ENCODE measurements around the gene RNASEH2A. TPM values are rescaled to one million over a fixed set of nuclear protein-coding genes. Genes with fewer than 3 reads are reported as not detected.

The RNASEH2A gene
- 10 to 100 TPM; 61.9 to 66.8 TPM for total RNA-seq

DNA sequence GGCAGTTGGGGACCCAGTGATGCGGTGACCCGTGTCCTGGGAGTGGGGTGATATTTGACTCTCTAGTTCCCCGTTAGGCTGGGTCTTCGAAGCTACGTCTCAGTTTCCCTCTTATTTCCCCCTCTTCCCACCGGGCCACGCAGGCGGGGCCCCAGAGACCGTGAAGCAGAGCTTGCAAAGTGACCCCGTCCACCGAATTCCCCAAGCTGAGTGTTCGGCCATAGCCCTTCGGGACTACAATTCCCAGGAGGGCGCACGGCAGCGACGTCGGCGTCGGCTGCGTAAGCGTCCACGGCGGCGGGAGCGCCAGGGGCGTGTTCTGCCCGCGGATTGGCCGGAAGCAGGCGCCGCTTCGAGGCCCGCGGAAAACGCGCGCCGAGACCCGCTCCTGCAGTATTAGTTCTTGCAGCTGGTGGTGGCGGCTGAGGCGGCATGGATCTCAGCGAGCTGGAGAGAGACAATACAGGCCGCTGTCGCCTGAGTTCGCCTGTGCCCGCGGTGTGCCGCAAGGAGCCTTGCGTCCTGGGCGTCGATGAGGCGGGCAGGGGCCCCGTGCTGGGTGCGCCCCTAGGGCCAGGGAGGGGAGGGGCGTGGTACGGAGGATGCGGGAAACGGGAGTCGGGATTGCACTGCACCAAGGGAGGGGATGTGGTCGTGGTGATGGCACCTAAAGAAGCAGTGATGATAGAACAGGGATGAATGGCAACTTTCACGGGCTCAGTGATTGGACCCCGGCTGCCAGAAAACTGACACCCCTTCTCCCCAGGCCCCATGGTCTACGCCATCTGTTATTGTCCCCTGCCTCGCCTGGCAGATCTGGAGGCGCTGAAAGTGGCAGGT is at the start of gene RNASEH2A:
TSS of gene RNASEH2A (plus strand) at position 343 of the 840 bp plus-strand sequence. CDS start at position 433, 90 bp downstream.
- DNase-seq, result peak; percentile 93
- ChIA-PET POLR2A (interaction anchor here (0.6 to 1.6 kb wide), 6 partner anchors 9 to 107 kb away, joined by 3 to 5 read pairs (median 3); partner anchors contain the start of gene JUNB), CTCF (interaction anchor here (0.7 to 18.0 kb wide), 10 partner anchors 9 to 79 kb away, joined by 3 to 636 read pairs (median 6); partner anchors contain the start of gene TRIR)
- peaks cover 17% of the 10 kb centered on the region for H3K36me3 Mint-ChIP-seq
- H3K27me3 Mint-ChIP-seq, result no peaks in the 10 kb centered on the region
- H3K9me3 Mint-ChIP-seq, result no peaks in the 10 kb centered on the region
- peak within 1 kb of the TSS; percentile 92 for H3K4me3 Mint-ChIP-seq
- H3K4me1 Mint-ChIP-seq (ENCODE audit: low read depth), result peaks cover 20% of the 10 kb centered on the region
- peak within 1 kb of the TSS; percentile 83 for H3K27ac Mint-ChIP-seq
- intact Hi-C loops (cut with micrococcal nuclease), result no loop called here

DNA sequence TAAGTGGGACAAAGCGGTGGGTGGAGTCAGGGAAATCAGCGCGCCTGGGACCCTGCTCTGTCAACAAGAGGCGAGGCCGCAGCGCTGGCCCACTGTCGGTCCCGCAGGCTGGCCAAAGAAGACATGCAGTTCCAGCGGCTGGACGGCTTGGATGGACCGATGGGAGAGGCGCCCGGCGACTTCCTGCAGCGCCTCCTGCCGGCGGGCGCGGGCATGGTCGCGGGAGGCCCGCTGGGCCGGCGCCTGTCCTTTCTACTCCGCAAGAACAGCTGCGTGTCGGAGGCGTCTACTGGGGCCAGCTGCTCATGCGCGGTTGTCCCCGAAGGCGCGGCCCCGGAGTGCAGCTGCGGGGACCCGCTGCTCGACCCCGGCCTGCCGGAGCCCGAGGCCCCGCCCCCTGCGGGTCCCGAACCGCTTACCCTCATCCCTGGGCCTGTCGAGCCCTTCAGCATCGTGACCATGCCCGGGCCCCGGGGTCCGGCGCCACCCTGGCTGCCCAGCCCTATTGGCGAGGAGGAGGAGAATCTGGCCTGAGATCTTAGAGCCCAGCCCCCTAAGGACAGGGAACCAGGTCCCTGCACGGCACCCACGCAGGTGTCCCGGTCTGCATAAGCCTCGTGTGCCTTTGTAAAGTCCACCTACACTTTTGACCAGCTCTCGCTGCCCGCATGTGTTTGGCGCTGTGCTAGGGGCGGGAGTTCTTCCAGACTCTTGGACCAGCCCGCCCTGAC is 48.7 kb upstream of the RNASEH2A start:
- H3K27me3 Mint-ChIP-seq, result peaks cover 11% of the 10 kb centered on the region
- DNase-seq, result peak; percentile 78
- H3K36me3 Mint-ChIP-seq, result no peaks in the 10 kb centered on the region
- POLR2A ChIA-PET, result interaction anchor here (1.3 to 1.4 kb wide), 2 partner anchors 24 to 39 kb away, joined by 3 to 5 read pairs; no protein-coding TSS in a partner anchor
- peak overlapping the region; percentile 48 for H3K4me3 Mint-ChIP-seq
- no peaks in the 10 kb centered on the region for H3K9me3 Mint-ChIP-seq
- no peak overlapping the region for H3K27ac Mint-ChIP-seq
- CTCF ChIA-PET, result interaction anchor here (0.5 to 15.7 kb wide), 36 partner anchors 11 to 208 kb away, joined by 3 to 636 read pairs (median 5); partner anchors contain the start of genes DHPS, FBXW9, GCDH and GET3
- intact Hi-C loops (cut with micrococcal nuclease), result loop anchor here (1.0 kb wide), 2 partner anchors 40 to 81 kb away; no protein-coding TSS in a partner anchor
- H3K4me1 Mint-ChIP-seq (ENCODE audit: low read depth), result peaks cover 4% of the 10 kb centered on the region

DNA sequence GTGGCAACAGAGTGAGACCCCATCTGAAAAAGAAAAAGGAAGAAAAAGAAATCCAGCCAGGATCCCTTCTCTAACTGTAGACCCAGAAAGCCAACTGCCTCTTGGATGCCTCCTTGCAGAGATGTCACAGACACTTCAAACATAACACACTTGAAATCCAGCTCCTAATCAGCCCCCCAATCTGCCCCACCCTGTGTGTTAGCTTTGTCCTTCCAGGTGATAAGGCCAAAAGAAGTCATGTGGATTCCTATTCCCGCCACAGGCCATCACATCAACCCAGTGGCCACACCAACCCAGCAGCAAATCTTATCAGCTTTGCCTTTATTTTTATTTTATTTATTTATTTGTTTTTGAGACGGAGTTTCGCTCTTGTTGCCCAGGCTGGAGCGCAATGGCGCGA is 46.7 kb upstream of the RNASEH2A start:
- no peak overlapping the region for H3K27ac Mint-ChIP-seq

DNA sequence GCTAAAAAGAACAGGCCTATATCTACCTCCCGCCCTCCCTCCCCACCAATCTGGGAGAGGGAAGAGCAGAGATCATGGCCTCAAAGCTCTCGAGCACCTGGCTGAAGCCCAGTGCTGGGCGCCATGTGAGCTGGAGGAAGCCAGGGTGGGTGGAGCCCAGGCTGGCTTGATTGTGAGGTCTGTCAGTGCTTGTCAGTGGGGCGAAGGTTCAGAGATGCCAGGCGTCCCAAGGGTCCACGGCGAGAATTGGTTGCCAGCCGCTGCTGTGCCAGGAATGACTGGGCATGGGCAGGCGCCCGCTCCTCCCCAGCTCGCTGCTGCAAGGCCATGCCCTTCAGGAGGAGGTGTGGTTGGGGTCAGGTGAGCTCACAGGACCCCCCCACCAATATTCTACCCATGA is 43.3 kb upstream of the RNASEH2A start:
- peaks cover 5% of the 10 kb centered on the region for H3K4me1 Mint-ChIP-seq (ENCODE audit: low read depth)
- no peak overlapping the region for H3K4me3 Mint-ChIP-seq
- CTCF ChIA-PET, result interaction anchor here (0.5 to 15.7 kb wide), 9 partner anchors 11 to 86 kb away, joined by 3 to 636 read pairs (median 5); partner anchors contain the start of genes JUNB, PRDX2, RNASEH2A and RTBDN
- POLR2A ChIA-PET, result no interaction called here
- peaks cover under 1% of the 10 kb centered on the region for H3K27me3 Mint-ChIP-seq
- H3K9me3 Mint-ChIP-seq, result no peaks in the 10 kb centered on the region
- H3K27ac Mint-ChIP-seq, result no peak overlapping the region
- DNase-seq, result no peak
- intact Hi-C loops (cut with micrococcal nuclease), result no loop called here
- H3K36me3 Mint-ChIP-seq, result peaks cover 2% of the 10 kb centered on the region

More for the DNA sequence above, 46.7 kb upstream of the RNASEH2A start:
- peaks cover 2% of the 10 kb centered on the region for H3K36me3 Mint-ChIP-seq
- no peak for DNase-seq
- POLR2A ChIA-PET, result interaction anchor here (1.7 kb wide), 1 partner anchor 36 kb away, joined by 8 read pairs; no protein-coding TSS in a partner anchor
- no peaks in the 10 kb centered on the region for H3K9me3 Mint-ChIP-seq
- CTCF ChIA-PET, result interaction anchor here (0.7 to 15.7 kb wide), 28 partner anchors 8 to 206 kb away, joined by 3 to 636 read pairs (median 6); partner anchors contain the start of genes BEST2, FARSA, FBXW9 and GET3
- H3K4me3 Mint-ChIP-seq, result no peak overlapping the region
- H3K4me1 Mint-ChIP-seq (ENCODE audit: low read depth), result peaks cover 4% of the 10 kb centered on the region
- intact Hi-C loops (cut with micrococcal nuclease), result loop anchor here (1.0 kb wide), 1 partner anchor 37 kb away; no protein-coding TSS in a partner anchor
- peaks cover 10% of the 10 kb centered on the region for H3K27me3 Mint-ChIP-seq

DNA sequence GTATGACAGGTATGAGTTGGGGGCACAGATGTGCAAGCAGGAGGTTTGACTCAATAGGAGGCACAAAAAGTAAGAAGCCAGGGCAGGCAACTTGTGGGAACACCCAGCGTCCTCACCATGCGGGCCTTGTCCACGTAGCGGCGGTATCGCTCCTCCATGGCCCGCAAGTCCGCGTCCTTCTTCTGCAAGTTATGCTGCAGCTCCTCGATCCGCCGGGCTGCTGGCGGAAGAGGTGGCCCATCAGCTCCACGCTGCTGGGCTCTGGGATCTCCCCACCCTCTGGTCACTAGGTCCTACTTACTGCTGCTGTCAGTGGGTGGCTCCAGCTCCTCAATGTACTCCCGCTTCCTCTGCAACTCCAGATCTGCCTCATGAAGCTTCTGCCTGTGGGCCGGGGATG is 41.7 kb upstream of the RNASEH2A start:
- H3K27ac Mint-ChIP-seq, result no peak overlapping the region
- POLR2A ChIA-PET, result interaction anchor here (3.1 kb wide), 1 partner anchor 28 kb away, joined by 21 read pairs; the partner anchor contains the start of gene JUNB

DNA sequence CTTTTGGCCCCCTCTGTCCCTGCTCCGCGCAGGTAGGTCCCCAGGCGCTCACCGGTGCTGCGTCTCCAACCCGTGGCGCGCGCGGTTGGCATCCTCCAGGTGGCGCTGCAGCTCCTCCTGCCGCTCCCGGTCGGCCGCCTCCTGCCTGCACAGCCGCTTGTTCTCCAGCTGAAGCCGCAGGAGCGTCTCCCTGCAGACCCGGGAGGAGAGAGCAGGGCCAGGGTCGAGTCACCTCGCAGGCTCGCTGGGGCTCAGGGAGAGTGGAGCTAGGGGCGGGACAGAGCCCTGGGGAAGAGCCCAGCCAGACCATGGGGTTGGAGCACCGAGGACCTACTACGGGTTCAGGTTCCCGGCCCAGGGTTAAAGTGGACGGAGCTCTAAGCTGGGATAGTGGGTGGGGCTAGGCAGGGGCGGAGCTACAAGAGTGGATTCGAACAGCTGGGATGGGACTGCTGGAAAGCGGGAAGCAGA is 40.3 kb upstream of the RNASEH2A start:
- POLR2A ChIA-PET, result interaction anchor here (1.2 to 3.1 kb wide), 5 partner anchors 12 to 81 kb away, joined by 3 to 21 read pairs (median 3); partner anchors contain the start of genes JUNB and THSD8
- intact Hi-C loops (cut with micrococcal nuclease), result loop anchor here (1.0 to 2.0 kb wide), 2 partner anchors 30 to 81 kb away; no protein-coding TSS in a partner anchor
- H3K4me3 Mint-ChIP-seq, result peak overlapping the region; percentile 43

More for the DNA sequence above, 41.7 kb upstream of the RNASEH2A start:
- Mint-ChIP-seq H3K36me3 (peaks cover 2% of the 10 kb centered on the region), H3K4me3 (no peak overlapping the region), H3K9me3 (no peaks in the 10 kb centered on the region), H3K4me1 (ENCODE audit: low read depth) (peaks cover 9% of the 10 kb centered on the region), H3K27me3 (no peaks in the 10 kb centered on the region)
- no peak for DNase-seq
- CTCF ChIA-PET, result interaction anchor here (0.6 to 15.7 kb wide), 15 partner anchors 9 to 340 kb away, joined by 3 to 636 read pairs (median 5); partner anchors contain the start of genes GET3, JUNB, PRDX2 and RNASEH2A
- intact Hi-C loops (cut with micrococcal nuclease), result no loop called here

DNA sequence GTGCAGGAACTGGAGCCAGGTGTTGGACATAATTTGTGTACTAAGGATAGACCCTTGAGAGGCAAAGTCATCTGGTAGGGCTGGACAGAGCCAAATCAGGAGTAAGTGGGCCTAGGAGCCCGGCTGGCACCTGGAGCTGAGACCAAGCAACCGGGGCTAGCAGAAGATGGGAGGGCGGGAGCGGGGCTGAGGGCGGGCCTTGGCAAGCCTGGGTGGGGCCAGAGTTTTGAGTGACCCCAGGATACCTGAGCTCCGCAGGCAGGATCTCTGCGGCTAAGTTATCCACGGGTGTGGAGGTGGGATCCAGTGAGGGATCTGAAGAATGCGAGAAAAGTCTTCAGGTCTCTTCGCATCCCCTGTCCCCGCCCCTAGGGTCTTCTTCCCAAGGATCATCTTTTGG is 39.2 kb upstream of the RNASEH2A start:
- CTCF ChIA-PET, result interaction anchor here (2.3 to 15.7 kb wide), 6 partner anchors 8 to 82 kb away, joined by 9 to 636 read pairs (median 78); partner anchors contain the start of genes JUNB, MAST1, PRDX2 and RNASEH2A
- H3K9me3 Mint-ChIP-seq, result no peaks in the 10 kb centered on the region
- intact Hi-C loops (cut with micrococcal nuclease), result loop anchor here (2.0 kb wide), 1 partner anchor 80 kb away; no protein-coding TSS in a partner anchor
- H3K36me3 Mint-ChIP-seq, result peaks cover 2% of the 10 kb centered on the region
- DNase-seq, result no peak
- POLR2A ChIA-PET, result interaction anchor here (3.1 kb wide), 1 partner anchor 26 kb away, joined by 21 read pairs; the partner anchor contains the start of gene JUNB
- H3K27me3 Mint-ChIP-seq, result no peaks in the 10 kb centered on the region
- H3K27ac Mint-ChIP-seq, result no peak overlapping the region
- H3K4me3 Mint-ChIP-seq, result no peak overlapping the region
- H3K4me1 Mint-ChIP-seq (ENCODE audit: low read depth), result peaks cover 12% of the 10 kb centered on the region

More for the DNA sequence above, 40.3 kb upstream of the RNASEH2A start:
- Mint-ChIP-seq H3K4me1 (ENCODE audit: low read depth) (peaks cover 12% of the 10 kb centered on the region), H3K27me3 (no peaks in the 10 kb centered on the region), H3K36me3 (peaks cover 2% of the 10 kb centered on the region), H3K9me3 (no peaks in the 10 kb centered on the region), H3K27ac (no peak overlapping the region)
- CTCF ChIA-PET, result interaction anchor here (0.7 to 15.7 kb wide), 32 partner anchors 7 to 199 kb away, joined by 3 to 636 read pairs (median 5); partner anchors contain the start of genes GCDH, HOOK2, JUNB and MAST1
- DNase-seq, result peak; percentile 91

DNA sequence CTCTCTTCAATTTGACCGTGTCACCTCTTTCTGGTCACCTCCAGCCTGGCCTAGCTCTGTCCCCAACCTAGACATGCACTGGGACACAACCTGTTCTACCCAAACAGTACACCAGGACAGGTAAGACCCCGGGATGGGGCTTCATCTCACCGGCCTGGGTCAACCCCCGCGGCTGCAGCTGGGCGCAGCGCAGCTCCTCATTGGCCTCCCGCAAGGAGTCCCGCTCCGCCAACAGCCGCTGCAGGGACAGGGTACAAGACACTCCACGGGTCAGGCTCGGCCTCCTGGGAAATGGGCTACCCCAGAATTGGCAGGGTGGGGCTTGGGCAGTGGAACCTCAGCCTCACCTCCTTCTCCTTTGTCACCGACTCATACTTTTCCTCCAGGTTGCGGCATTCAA is 38.7 kb upstream of the RNASEH2A start:
- ChIA-PET CTCF (interaction anchor here (2.4 to 15.7 kb wide), 5 partner anchors 9 to 82 kb away, joined by 17 to 636 read pairs (median 110); partner anchors contain the start of genes JUNB, MAST1, PRDX2 and RNASEH2A), POLR2A (interaction anchor here (0.7 kb wide), 1 partner anchor 28 kb away, joined by 5 read pairs; no protein-coding TSS in a partner anchor)
- Mint-ChIP-seq H3K9me3 (no peaks in the 10 kb centered on the region), H3K4me1 (ENCODE audit: low read depth) (peaks cover 12% of the 10 kb centered on the region), H3K27me3 (no peaks in the 10 kb centered on the region), H3K27ac (no peak overlapping the region), H3K36me3 (peaks cover 2% of the 10 kb centered on the region), H3K4me3 (no peak overlapping the region)
- no peak for DNase-seq
- intact Hi-C loops (cut with micrococcal nuclease), result loop anchor here (2.0 kb wide), 1 partner anchor 79 kb away; no protein-coding TSS in a partner anchor

DNA sequence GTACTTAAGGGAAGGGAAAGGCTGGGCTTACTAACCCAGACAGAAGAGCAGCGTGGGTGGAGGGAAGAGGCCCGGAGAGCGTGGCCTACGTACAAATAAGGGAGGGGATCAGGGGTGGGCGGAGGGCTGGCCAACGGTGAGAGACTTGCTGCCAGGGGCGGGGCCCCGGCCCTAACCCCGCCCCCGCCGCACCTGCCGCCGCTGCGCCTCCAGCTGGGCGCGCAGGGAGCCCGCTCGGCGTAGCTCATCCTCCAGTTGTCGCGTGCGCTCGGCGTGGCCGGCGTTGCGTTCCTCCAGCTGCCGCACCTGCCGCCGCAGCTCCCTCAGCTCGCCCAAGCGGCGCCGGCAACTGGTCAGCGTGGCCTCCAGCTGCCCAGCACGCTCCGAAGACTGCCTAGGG is 36.7 kb upstream of the RNASEH2A start:
- POLR2A ChIA-PET, result interaction anchor here (1.2 to 2.8 kb wide), 3 partner anchors 9 to 27 kb away, joined by 3 to 17 read pairs (median 3); partner anchors contain the start of gene JUNB
- intact Hi-C loops (cut with micrococcal nuclease), result no loop called here
- Mint-ChIP-seq H3K27ac (no peak overlapping the region), H3K36me3 (no peaks in the 10 kb centered on the region), H3K4me1 (ENCODE audit: low read depth) (peaks cover 18% of the 10 kb centered on the region), H3K9me3 (no peaks in the 10 kb centered on the region), H3K27me3 (no peaks in the 10 kb centered on the region), H3K4me3 (no peak overlapping the region)
- CTCF ChIA-PET, result interaction anchor here (0.6 to 15.7 kb wide), 6 partner anchors 9 to 101 kb away, joined by 3 to 636 read pairs (median 6); partner anchors contain the start of genes JUNB, PRDX2, RNASEH2A and THSD8
- peak; percentile 84 for DNase-seq

DNA sequence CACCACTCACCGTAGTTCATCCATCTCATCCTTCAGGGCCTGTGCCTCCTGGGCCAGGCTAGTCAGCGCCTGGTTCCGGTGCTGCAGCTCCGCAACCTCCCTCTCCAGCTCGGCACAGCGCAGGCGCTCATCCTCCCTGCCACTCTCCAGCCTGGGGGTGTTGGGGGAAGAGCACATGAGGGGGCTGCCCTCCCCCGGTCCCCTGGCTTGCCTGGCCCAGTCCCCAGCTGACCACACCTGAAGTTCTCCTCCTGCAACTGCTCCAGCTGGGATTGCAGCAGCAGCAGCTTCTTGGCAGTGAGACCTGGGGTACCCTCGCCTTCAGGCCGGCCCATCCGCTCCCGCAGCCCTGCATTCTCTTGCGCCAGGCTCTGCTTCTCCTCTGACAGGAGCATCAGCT is 35.5 kb upstream of the RNASEH2A start:
- Mint-ChIP-seq H3K27me3 (no peaks in the 10 kb centered on the region), H3K9me3 (no peaks in the 10 kb centered on the region), H3K36me3 (no peaks in the 10 kb centered on the region), H3K27ac (no peak overlapping the region), H3K4me3 (no peak overlapping the region), H3K4me1 (ENCODE audit: low read depth) (peaks cover 21% of the 10 kb centered on the region)
- ChIA-PET POLR2A (interaction anchor here (0.8 to 2.8 kb wide), 2 partner anchors 21 to 28 kb away, joined by 3 to 17 read pairs; partner anchors contain the start of gene JUNB), CTCF (interaction anchor here (10.4 to 15.7 kb wide), 2 partner anchors 12 to 28 kb away, joined by 110 to 636 read pairs; partner anchors contain the start of genes JUNB, PRDX2, RNASEH2A and THSD8)
- no peak for DNase-seq
- intact Hi-C loops (cut with micrococcal nuclease), result no loop called here
